Heart left ventricle (tissue), 13 donors: Measurements from ENCODE around the gene SPINK4.

Source experiments
- POLR2A ChIP-seq, 2 donors: fragments of 450-650 bp; IDR thresholded peaks; one replicate each; pipeline ENCODE4 v1.6.1; 2017; ENCODE audit warnings: antibody characterized with exemption in 2 of 2, mild to moderate bottlenecking in 2 of 2, moderate library complexity in 2 of 2
- TF ChIP-seq, protein P1 (sequence below), 12 donors: fragments of 200-600 bp; sonication (generic) in 4 of 12; IDR thresholded peaks; one replicate each; pipeline versions ENCODE4 v1.5.0 to v1.8.0; 2018 to 2022; ENCODE audit warnings: antibody characterized with exemption in 12 of 12, mild to moderate bottlenecking in 5 of 12
- donor health status: ischemic (EF 13 %, LVEDD 7.1; RV severe dilation, severe dysfunction).
- donor health status: DM: no; HTN: yes; CAD: no.
- donor health status: DM: no; HTN: no; CAD: no.
- donor health status: ischemic (EF 25% LVEDD 6.9; RV normal size, moderate dysfunction).
- donor health status: ischemic (EF 25% LVEDD 5.7; RV mildly dilated, moderate dysfunction).
- donor health status: ischemic (EF 35%, LVEDD 5.7; RV mildly dilated, moderate dysfunction).
- donor health status: nonischemic (EF 11% LVEDD 7.7; RV severe dilation, severe dysfunction).
- donor health status: DM: yes; HTN: yes; CAD: no.
- donor health status: PGD.
- donor health status: ischemic (EF 29% LVEDD 5.4; RV normal size, mild dysfunction).
- donor health status: nonischemic (EF 23%, LVEDD 6.1; RV moderate dilation, normal function).

GRCh38 chr9:33198165-33198564, 41.8 kb upstream of the SPINK4 start:
- TF ChIP-seq, protein P1, sequence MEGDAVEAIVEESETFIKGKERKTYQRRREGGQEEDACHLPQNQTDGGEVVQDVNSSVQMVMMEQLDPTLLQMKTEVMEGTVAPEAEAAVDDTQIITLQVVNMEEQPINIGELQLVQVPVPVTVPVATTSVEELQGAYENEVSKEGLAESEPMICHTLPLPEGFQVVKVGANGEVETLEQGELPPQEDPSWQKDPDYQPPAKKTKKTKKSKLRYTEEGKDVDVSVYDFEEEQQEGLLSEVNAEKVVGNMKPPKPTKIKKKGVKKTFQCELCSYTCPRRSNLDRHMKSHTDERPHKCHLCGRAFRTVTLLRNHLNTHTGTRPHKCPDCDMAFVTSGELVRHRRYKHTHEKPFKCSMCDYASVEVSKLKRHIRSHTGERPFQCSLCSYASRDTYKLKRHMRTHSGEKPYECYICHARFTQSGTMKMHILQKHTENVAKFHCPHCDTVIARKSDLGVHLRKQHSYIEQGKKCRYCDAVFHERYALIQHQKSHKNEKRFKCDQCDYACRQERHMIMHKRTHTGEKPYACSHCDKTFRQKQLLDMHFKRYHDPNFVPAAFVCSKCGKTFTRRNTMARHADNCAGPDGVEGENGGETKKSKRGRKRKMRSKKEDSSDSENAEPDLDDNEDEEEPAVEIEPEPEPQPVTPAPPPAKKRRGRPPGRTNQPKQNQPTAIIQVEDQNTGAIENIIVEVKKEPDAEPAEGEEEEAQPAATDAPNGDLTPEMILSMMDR (IDR thresholded peaks at IDR 0.05), result no peak
- TF ChIP-seq POLR2A (IDR thresholded peaks at IDR 0.05), result no peak
